ENCODE measurements around the gene IRF7. TPM values are rescaled to one million over a fixed set of nuclear protein-coding genes. Genes with fewer than 3 reads are reported as not detected.

IRF7 gene
- total and polyA plus RNA-seq, 9 of the 15 experiments (the other 6 are each of a cell fraction or from before 2014, with no cell fraction given), result 0.27 to 7.6 (median 1.8) TPM

DNA sequence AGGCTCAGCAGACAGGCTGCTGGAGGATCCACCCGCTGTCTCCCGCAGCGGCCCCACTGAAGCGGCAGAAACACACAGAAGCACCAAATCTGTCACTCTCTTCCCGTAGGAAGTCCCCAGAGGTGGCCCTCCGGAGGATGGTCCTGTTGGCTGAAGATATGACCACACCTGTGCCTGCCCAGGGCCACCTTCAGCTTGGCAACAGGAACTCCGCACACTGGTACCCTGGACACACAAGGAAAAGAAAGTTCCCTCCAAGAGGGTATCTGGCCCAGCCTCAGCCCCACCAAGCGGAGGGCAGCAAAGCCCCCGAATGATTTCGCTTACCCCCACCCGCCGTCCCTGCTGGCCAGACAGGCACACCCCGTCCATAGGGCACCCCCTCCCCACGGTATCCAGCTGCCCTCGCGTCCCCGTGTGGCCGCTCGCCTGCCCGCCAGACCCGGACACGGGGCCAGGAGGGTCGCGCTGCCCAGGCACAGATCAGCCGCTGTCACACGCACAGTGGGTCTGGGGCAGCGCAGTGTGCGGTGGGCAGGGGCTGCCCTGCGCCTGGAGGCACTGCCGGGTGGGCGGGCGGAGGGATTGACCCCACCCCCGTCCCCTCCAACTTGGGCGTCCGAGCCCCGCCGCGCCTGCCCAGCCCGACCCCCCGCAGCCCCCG lies 48.0 kb downstream of the IRF7 start (continued):
- peak; percentile 22 for TF ChIP-seq KDM5B (IDR thresholded peaks at IDR 0.05; ENCODE audit: insufficient replicate concordance, low read depth, low read length)
- TF ChIP-seq XRCC4 (IDR thresholded peaks at IDR 0.05; ENCODE audit: extremely low read depth, insufficient read depth, insufficient read length), result no peak
- TF ChIP-seq RBBP5 (IDR thresholded peaks at IDR 0.05; ENCODE audit: borderline replicate concordance, insufficient read depth, low read length, poor library complexity, severe bottlenecking), result peak; percentile 67
- no peak for TF ChIP-seq DMBX1 (CRISPR knock-in tag; IDR thresholded peaks at IDR 0.05; ENCODE audit: borderline replicate concordance)

DNA sequence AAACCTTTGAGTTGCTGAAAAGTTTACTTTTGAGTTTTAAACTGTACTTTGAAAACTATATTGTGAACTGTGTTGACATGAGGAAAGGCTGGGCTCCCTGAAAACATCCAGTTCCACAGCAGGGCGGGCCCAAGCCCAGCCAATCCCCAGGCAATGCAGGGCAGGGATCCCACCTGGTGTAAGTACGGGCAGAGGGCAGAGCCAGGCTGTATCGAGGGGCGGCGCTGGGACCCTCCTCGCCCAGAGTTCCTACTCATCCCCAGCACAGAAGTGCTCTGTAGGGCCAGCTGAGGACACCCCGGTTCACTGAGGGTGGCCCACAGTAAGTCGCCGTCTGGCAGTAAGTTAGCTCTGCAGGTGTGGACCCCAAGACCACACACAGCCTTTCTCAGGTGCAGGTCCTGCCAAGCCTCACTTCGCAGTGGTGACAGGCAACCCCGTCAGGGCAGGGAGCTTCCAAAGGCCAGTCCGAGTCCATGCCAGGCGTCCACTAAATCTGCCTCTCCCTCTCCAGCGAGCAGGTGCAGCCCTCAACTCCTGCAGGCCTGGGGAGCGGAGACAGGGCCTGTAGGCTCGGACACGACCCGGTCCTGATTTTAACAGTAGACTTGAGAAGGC lies 48.6 kb downstream of the IRF7 start:
- no peaks in the 10 kb centered on the region for H3K9me3 ChIP-seq (replicated peaks; ENCODE audit: control insufficient read depth, insufficient read depth, low read depth, low read length)
- peak overlapping the region; percentile 84 for H3K4me3 ChIP-seq
- ChIA-PET CTCF (ENCODE audit: low intra/inter-chr PET ratio) (no interaction called here), POLR2A (interaction anchor here (1.9 kb wide), 1 partner anchor 9 kb away, joined by 6 read pairs; no protein-coding TSS in a partner anchor)
- no peaks in the 10 kb centered on the region for H3K9me1 ChIP-seq (ENCODE audit: control insufficient read depth, insufficient read depth, low read length)
- 86% methylated on average over 17 of the region's 18 CpGs for WGBS (ENCODE audit: insufficient coverage, low coverage, missing lambda C conversion rate)
- H3K4me2 ChIP-seq (ENCODE audit: insufficient read depth, low read length), result peak overlapping the region; percentile 91
- no peak overlapping the region; the same call in 2 of the 3 replicates for H3K27ac ChIP-seq (ENCODE audit: extremely low read depth, low read depth, low read length)
- no peak for ATAC-seq
- no peaks in the 10 kb centered on the region for H4K20me1 ChIP-seq (replicated peaks; ENCODE audit: control insufficient read depth, insufficient read depth, low read length)
- peaks cover 34% of the 10 kb centered on the region for H3K79me2 ChIP-seq (ENCODE audit: control insufficient read depth, insufficient read depth, low read length)
- H3K4me1 ChIP-seq (replicated peaks in 1 of 2; ENCODE audit: control insufficient read depth in 2 of 2, insufficient read depth in 2 of 2, low read length in 2 of 2), result peaks cover 27 to 74% of the 10 kb centered on the region in 2 experiments
- intact Hi-C loops (cut with micrococcal nuclease) (loop anchor here (10.0 kb wide), 1 partner anchor 228 kb away; the partner anchor contains the start of genes CEND1 and SLC25A22), in situ Hi-C loops (cut with MboI) (no loop called here)
- no peak for DNase-seq (ENCODE audit: extremely low read depth in 1 of 4, low spot score in 3 of 4)
- no peak for FAIRE-seq
- no peak overlapping the region for H2AFZ ChIP-seq (ENCODE audit: low read depth, low read length)
- TF ChIP-seq RBBP5 (IDR thresholded peaks at IDR 0.05; ENCODE audit: borderline replicate concordance, insufficient read depth, low read length, poor library complexity, severe bottlenecking) (peak; percentile 58), SMARCA5 (IDR thresholded peaks at IDR 0.05) (no peak), ZKSCAN3 (CRISPR knock-in tag; IDR thresholded peaks at IDR 0.05) (no peak), NR2C1 (IDR thresholded peaks at IDR 0.05) (no peak), NR2C1 (tag; IDR thresholded peaks at IDR 0.05) (no peak), KLF13 (tag; IDR thresholded peaks at IDR 0.05; ENCODE audit: borderline replicate concordance, low read depth) (no peak), POLR2G (IDR thresholded peaks at IDR 0.05; ENCODE audit: low read depth, low read length) (0 out of 2 replicates have a peak, but pooled peaks have one; percentile 11), ZNF384 (IDR thresholded peaks at IDR 0.05; ENCODE audit: low read depth, low read length) (no peak), SAFB2 (IDR thresholded peaks at IDR 0.05; ENCODE audit: borderline replicate concordance, low read depth, low read length, severe bottlenecking) (no peak), RHOXF2B (CRISPR knock-in tag; conservative IDR thresholded peaks at IDR 0.05) (no peak), TEAD1 (CRISPR knock-in tag; IDR thresholded peaks at IDR 0.05) (no peak), SMAD1 (IDR thresholded peaks at IDR 0.05; ENCODE audit: low read depth, low read length, partially characterized antibody) (no peak), KDM5B (IDR thresholded peaks at IDR 0.05; ENCODE audit: insufficient replicate concordance, low read depth, low read length) (peak; percentile 19), ZNF644 (tag; IDR thresholded peaks at IDR 0.05; ENCODE audit: low read depth) (no peak)
- TF ChIP-seq, protein P1, sequence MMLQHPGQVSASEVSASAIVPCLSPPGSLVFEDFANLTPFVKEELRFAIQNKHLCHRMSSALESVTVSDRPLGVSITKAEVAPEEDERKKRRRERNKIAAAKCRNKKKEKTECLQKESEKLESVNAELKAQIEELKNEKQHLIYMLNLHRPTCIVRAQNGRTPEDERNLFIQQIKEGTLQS (IDR thresholded peaks at IDR 0.05), result no peak
- TF ChIP-seq, protein P1 (CRISPR knock-in tag; conservative IDR thresholded peaks at IDR 0.05), result no peak
- BruUV-seq (replicated peaks), result TSS peak; percentile 65
- H3K36me3 ChIP-seq (ENCODE audit: control insufficient read depth, insufficient read depth, low read length), result peaks cover 32% of the 10 kb centered on the region; the same call in 2 of the 3 replicates
- H3K27me3 ChIP-seq (ENCODE audit: control insufficient read depth in 2 of 2, insufficient read depth in 2 of 2, low read length in 2 of 2), result no peaks in the 10 kb centered on the region
- peak overlapping the region; percentile 53 to 93; a peak in 3 of 4 replicates for H3K9ac ChIP-seq (ENCODE audit: insufficient read depth in 1 of 2, low read depth in 2 of 2, low read length in 2 of 2)
